Activated effector memory CD4-positive, alpha-beta T cell treated with Interleukin-2 at 50 U/mL for 16 hours (primary cell): ENCODE results near the gene PRKACG.
"Not testable (repeated sequence)": the region's sequence is repeated elsewhere in the genome, so short reads cannot be mapped to it uniquely, and the experiment has no call there.

Experiments used
- DNase-seq: peaks from one replicate; pipeline ENCODE4 v3.0.0-alpha.2; 2020

PRKACG gene

GRCh38 chr9:69020301-69021145 is 6.6 kb upstream of the PRKACG start:
- no peak for DNase-seq

- peak; percentile 33 for DNase-seq
These were observed 5.9 kb upstream of the PRKACG start for GRCh38 chr9:69019808-69020207.

GRCh38 chr9:69018737-69019136 is 4.8 kb upstream of the PRKACG start:
- no peak for DNase-seq

- no peak for DNase-seq
These were observed 2.5 kb upstream of the PRKACG start for GRCh38 chr9:69016191-69017096.

- no peak for DNase-seq
These were observed 558 bp downstream of the PRKACG start for GRCh38 chr9:69013382-69013727.

- no peak for DNase-seq
These were observed 1.1 kb downstream of the PRKACG start for GRCh38 chr9:69012696-69013381.

- no peak for DNase-seq
These were observed 4.2 kb downstream of the PRKACG start for GRCh38 chr9:69009708-69010107.

GRCh38 chr9:69004836-69005235 is 9.1 kb downstream of the PRKACG start:
- no peak for DNase-seq

- DNase-seq, result no peak
These were observed 10.9 kb downstream of the PRKACG start for GRCh38 chr9:69003051-69003450.

GRCh38 chr9:69001921-69002320 is 12.0 kb downstream of the PRKACG start:
- DNase-seq, result no peak

- peak; percentile 39 for DNase-seq
These were observed 14.4 kb downstream of the PRKACG start for GRCh38 chr9:68999393-69000105.

- DNase-seq, result no peak
These were observed 15.1 kb downstream of the PRKACG start for GRCh38 chr9:68998812-68999211.

- DNase-seq, result no peak
These were observed 15.5 kb downstream of the PRKACG start for GRCh38 chr9:68998385-68998784.

GRCh38 chr9:68997666-68998065 is 16.2 kb downstream of the PRKACG start:
- no peak for DNase-seq

GRCh38 chr9:68996462-68996861 is 17.5 kb downstream of the PRKACG start:
- DNase-seq, result no peak

GRCh38 chr9:68995776-68996175 is 18.1 kb downstream of the PRKACG start:
- no peak for DNase-seq

GRCh38 chr9:68991457-68991856 is 22.5 kb downstream of the PRKACG start:
- DNase-seq, result no peak

GRCh38 chr9:68986949-68987348 is 27.0 kb downstream of the PRKACG start:
- not testable (repeated sequence) for DNase-seq

- no peak for DNase-seq
These were observed 30.1 kb downstream of the PRKACG start for GRCh38 chr9:68983522-68984424.

GRCh38 chr9:68983008-68983411 is 30.9 kb downstream of the PRKACG start:
- no peak for DNase-seq

GRCh38 chr9:68981789-68982188 is 32.1 kb downstream of the PRKACG start:
- no peak for DNase-seq
